NCI-H2227 (cell line): ENCODE measurements around the gene IRF3.

Source experiments
- DNase-seq: peaks from one replicate; lab custom pipeline; 2025; ENCODE audit not compliant: unreplicated experiment; lab: John Stamatoyannopoulos, UW

IRF3 gene

GRCh38 chr19:49687566-49688316 lies 22.1 kb upstream of the IRF3 start:
- DNase-seq: peak; percentile 27

- no peak for DNase-seq
These were observed 21.5 kb upstream of the IRF3 start for GRCh38 chr19:49687150-49687549.

- DNase-seq: no peak
These were observed 20.9 kb upstream of the IRF3 start for GRCh38 chr19:49686503-49687088.

- DNase-seq: no peak
These were observed 20.2 kb upstream of the IRF3 start for GRCh38 chr19:49685845-49686332.

GRCh38 chr19:49684983-49685553 lies 19.4 kb upstream of the IRF3 start:
- no peak for DNase-seq

- DNase-seq: no peak
These were observed 18.8 kb upstream of the IRF3 start for GRCh38 chr19:49684251-49684982.

GRCh38 chr19:49683814-49684250 lies 18.2 kb upstream of the IRF3 start:
- DNase-seq: no peak

GRCh38 chr19:49682274-49682673 lies 16.6 kb upstream of the IRF3 start:
- no peak for DNase-seq

- no peak for DNase-seq
These were observed 16.2 kb upstream of the IRF3 start for GRCh38 chr19:49681830-49682229.

- DNase-seq: peak; percentile 96
These were observed 15.0 kb upstream of the IRF3 start for GRCh38 chr19:49680421-49681351.

GRCh38 chr19:49679771-49680413 lies 14.2 kb upstream of the IRF3 start:
- DNase-seq: no peak

GRCh38 chr19:49678985-49679770 lies 13.5 kb upstream of the IRF3 start:
- no peak for DNase-seq

- DNase-seq: peak; percentile 86
These were observed 12.4 kb upstream of the IRF3 start for GRCh38 chr19:49677901-49678674.

- peak; percentile 77 for DNase-seq
These were observed 11.7 kb upstream of the IRF3 start, which contains the start of gene PRMT1 for GRCh38 chr19:49677231-49677900. TSS of gene PRMT1 (plus strand) at chr19:49677271. CDS start at chr19:49677281, 10 bp downstream.

GRCh38 chr19:49676784-49677230 lies 11.2 kb upstream of the IRF3 start:
- peak; percentile 100 for DNase-seq

GRCh38 chr19:49676136-49676783 lies 10.6 kb upstream of the IRF3 start:
- DNase-seq: peak; percentile 88
